Measurements from ENCODE around the gene KLHL1.

KLHL1 gene

DNA sequence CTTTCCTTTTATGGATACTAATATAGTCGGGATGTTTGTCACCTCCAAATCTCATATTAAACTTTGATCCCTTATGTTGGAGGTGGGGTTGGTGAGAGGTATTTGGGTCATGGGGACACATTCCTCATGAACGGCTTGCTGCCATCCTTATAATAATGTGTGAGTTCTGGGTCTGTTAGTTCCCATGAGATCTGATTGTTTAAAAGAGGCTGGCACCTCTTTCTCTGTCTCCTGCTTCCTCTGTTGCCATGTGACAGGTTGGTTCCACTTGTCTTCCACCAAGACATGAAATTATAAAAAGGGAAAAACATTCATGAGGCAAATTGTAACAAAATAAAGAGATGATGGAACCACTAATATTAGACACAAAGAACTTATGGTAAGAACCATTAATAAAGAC lies 108.4 kb downstream of the KLHL1 start:
- no peak for DNase-seq

DNA sequence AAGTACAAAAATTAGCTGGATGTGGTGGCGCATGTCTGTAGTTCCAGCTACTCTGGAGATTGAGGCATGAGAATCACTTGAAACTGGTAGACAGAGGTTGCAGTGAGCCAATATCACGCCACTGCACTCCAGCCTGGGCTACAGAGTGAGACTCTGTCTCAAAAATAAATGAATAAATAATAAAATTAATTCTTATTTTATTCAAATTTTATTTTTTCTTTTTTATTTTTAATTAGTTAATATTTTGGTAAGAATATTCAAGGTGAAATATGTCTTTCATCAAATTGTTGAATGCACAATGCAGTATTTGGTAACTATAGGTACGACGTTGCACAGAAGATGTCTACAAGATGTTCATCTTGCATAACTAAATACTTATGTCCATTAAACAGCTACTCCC lies 111.2 kb downstream of the KLHL1 start:
- DNase-seq: no peak

DNA sequence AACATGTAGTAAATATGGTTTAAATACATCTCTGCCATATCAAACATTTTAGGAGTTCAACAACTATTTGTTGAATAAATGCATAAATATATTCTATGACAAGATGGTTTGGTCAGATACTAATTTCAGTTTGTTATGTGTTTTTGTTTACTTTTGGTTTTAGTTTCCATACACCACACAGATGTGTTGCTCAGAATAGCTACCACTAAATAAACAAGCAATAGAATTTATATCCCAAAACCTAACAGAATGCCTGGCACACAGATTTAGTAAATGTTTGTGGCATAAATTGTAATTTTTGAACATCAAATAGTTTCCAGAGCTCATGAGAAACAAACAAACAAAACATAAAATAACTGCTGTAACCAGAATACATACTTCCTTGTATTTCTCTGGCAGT lies 127.5 kb downstream of the KLHL1 start:
- no peak for DNase-seq

DNA sequence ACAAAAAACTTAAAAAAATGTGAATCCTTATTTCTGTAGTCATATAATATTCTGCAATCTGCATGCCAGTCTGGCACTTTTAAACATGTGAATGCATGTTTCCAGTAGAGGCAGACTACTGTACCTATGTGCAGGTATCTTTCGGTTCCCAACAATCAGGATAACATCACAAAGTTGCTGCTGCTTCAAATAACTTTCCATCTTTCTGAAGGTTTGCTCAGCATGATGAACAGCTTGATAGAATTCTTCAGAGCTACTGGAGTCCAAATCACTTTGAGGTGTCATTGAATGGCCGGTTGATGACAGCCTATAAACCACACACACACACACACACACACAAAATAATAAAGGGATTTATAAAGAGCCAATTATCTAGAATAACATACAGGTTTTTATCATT lies 132.8 kb downstream of the KLHL1 start:
- no peak for DNase-seq

DNA sequence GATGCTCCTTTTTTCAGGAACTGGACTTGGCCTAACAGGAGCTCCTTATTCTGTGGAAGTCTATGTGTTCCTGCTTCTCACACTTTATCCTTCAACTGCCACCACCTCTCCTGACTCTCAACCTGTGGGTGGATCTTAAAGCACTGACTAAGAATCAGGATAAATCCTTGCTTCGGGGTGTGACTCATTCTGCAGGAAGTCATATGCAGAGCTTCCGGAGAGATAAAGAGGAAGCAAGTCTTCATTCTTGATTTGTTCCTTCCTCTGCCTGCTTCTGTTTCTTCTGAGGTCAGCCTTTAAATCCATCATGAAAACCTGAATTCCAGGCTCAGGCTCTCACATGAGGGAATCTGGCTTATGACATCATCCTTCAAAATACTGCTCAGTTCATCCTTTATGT lies 137.7 kb downstream of the KLHL1 start:
- DNase-seq: no peak

DNA sequence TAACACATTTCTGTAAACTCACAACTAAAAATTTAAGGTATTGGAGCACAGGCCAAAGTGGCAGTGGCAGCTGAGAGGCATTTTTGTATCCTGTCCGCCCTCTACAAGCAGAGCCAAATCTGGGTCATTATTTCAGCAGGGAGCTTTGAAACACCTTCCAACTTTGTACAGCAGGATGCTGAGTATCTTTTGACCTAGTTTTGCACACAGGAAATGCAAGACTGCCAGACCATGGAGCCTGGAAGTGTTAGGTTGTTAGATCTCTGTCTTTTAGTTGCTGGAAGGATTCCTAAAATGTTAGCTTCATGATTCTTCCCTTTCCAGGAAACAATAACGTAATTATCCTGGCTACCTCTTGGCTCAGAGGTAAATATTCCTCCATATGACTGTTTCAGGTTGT lies 149.2 kb downstream of the KLHL1 start:
- no peak for DNase-seq

DNA sequence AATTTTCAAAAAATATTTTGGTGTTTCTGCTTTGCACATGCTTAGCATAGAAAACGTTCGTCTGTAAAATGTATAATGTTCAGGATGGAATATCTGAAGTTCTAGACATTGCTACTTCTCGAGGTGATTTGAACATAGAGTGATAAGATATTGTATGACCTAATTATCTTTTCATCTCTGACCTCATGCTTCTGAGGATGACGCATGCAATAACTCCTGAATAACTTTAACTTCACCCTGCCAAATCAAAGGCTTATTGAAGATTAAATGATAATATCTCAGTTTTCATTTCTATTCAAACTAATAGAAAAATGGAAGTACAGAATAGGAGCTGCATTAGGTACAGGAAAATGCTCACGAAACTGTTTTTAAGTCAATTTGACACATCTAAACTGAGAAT lies 151.4 kb downstream of the KLHL1 start:
- no peak for DNase-seq

DNA sequence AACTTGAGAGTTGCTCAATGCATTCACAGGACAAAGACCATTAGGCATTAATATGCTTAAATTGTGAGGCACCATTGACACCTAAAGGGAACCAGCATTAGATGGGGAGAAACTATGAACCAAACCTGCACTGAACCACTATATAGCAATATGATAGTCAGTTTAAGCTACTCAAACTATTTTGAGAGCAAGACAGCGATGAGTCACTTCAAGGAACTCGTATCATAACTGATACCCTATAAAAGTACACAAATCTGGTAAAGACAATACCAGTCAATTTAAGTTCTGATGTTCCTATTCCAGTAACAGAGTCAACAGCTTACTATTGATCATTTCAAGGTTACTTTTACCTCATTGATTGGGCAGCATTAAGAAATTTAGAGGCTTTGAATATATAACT lies 151.9 kb downstream of the KLHL1 start:
- no peak for DNase-seq

DNA sequence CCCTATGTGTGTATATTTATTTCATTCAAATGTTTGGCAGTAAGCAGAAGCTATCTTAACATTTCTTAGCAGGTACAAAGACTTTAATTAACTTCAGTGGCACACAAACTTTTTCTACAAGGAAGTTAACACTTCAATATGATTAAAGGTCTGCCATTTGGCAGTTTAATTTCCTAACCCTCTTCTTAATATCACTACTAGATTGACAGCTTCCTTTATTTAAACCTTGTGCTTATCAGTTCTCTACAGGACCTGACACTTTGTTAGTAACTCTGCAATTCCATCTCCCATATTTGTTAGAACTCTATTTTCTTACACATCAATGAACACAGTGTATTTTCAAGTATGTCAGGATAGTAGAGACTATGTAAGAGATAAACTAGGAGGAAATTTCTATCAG lies 153.0 kb downstream of the KLHL1 start:
- DNase-seq: no peak

DNA sequence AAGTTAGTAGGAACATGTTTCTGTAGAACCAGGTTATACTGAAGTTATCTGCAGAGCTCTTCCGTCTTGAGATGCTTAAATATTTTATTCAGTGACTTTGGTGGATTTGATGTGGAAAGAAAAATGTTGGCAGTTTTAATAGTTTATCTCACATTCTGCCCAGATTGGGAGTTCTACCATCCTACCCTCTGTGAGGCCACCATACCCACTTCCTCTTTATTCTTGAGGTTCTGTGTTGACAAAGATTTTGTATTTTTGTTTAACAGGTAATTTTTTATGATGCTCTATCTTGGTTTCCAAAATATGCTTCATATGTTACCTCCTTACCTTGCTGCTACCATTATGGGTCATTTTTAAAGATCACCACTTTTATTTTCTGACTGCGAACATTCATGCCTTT lies 156.8 kb downstream of the KLHL1 start:
- no peak for DNase-seq

DNA sequence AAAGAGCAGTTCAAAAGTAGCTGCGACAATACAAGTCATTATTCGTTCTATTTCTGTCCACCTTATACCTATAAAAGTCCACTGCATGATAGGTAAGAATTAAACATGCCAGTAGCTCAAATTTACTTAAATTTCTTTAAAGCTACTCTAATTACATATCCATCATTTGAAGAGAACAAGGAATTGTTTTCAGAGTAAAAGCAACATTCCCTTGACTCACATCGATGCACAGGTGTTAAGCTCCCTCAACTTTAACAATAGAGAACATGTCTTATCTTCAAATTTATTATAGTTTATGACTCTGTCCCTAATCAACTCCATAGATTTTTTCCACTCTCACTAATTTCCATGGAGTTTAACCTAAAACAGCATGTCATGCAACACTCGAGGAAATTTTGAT lies 158.1 kb downstream of the KLHL1 start:
- no peak for DNase-seq

DNA sequence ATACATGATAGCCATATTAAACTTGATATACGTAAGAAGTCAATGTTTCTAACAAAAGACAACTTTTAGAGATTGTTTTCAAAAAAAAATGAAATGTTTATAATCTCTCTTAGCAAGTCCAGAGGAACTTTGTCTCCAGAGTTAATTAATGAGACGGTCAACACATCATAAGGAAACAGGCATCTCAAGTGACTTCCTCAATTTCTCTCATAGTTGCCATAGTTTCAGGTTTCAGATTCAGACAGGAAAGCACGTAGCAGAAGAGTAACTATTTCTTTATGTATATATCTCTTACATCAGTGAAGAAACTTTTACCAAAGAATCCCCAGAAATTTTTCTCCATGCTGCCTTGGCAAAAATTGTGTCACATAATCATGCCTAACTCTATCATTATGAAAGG lies 160.2 kb downstream of the KLHL1 start:
- DNase-seq: peak; percentile 7

DNA sequence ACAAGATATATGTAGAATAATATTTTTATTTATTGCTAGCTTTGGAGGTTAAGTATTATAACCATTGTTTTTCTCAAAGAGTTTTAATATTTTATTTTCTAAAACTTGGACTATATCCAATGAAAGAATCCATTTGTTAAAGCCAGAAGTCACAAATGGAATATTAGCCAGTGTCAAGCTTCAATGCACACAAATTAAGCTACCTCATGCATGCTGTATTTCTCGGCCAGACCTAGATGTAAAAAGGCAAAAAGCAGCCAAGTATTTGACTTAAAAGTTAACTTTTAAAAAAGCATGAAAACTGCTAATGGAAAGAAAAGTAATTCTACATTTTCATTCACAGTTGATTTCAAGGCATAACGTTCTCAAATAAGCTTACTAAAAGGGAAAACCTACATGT lies 160.7 kb downstream of the KLHL1 start:
- DNase-seq: no peak

DNA sequence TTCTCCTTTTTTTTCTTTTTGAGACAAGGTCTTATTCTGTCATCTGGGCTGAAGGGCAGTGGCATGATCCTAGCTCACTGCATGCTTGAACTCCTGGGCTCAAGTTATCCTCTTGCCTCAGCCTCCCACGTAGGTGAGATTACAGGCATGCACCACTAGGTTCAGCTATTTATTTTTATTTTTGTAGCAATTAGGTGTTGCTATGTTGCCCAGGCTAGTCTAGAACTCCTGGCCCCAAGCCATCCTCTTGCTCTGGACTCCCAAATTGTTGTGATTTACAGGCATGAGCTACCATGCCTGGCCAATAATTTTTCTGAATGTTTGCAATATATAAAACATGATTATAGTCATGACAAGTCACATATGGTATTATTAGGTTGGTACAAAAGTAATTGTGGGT lies 161.7 kb downstream of the KLHL1 start:
- no peak for DNase-seq

DNA sequence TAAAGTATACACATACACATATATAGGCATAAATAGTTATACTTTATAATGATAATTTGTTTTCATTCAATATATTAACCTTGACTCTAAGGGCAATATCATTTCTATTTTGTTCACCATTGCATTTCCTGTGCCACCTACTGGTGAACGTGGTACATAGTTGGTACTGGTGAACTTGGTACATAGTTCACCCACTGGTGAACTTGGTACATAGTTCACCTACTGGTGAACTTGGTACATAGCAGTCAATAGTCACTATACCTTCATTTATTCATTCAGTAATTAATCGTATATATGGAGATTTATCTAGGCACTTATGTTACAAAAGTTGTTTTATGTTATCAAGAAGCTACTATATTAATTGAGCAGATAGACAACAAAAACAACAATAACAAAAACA lies 173.2 kb downstream of the KLHL1 start:
- DNase-seq: peak; percentile 57

DNA sequence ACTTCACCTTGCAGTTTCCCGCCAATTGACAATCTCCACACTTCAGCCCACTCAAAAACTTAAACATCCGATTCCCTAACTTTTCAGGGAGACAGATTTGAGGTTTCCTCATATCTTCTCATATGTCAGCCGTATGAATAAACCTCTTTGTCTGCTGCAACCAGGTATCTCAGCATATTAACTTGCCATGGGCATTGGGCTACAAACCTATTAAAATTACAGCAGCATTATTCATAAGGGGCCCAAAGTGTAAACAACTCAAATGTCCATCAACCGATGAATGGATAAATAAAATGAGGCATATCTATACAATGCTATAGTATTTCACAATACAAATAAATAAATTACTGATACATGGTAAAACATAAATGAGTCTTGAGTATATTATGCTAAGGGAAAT lies 180.0 kb downstream of the KLHL1 start:
- DNase-seq: no peak

DNA sequence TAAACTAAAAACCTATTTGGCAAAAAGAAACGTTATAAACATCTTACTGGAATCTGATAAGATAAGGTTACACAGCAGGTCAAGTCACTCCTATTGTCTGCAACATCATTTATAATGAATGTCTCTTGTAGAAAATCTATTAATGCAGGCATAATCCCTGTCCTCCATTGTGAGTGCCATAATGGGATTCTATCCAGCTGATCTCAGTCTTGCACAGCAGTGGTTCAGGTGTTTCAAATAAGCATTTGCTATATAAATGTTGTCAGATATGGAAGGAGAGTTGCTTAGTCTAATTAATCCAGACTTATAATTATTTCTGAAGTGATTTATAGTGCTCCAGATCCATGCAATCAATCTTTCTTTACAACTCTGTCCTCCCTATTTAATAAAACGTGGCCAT lies 187.1 kb downstream of the KLHL1 start:
- no peak for DNase-seq

DNA sequence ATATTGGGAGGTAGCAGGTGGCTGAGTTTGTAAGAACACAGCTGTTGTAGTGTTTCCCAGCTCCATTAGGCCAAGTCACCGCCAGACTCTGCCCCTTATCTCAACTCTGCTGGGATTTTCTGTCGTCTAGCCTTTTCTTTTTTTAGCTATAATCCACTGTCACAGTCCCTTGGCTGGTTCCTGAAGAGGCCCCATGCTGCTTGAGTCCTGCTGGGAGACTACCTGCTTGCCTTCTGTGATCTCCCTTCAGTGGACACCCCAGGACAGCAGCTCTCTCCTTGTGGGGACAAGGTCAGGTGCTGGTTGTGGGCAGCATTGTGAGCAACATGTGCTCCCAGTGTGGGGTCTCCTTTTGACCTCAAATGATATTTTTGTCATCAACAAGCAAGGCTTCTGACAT lies 195.6 kb downstream of the KLHL1 start:
- DNase-seq: no peak

DNA sequence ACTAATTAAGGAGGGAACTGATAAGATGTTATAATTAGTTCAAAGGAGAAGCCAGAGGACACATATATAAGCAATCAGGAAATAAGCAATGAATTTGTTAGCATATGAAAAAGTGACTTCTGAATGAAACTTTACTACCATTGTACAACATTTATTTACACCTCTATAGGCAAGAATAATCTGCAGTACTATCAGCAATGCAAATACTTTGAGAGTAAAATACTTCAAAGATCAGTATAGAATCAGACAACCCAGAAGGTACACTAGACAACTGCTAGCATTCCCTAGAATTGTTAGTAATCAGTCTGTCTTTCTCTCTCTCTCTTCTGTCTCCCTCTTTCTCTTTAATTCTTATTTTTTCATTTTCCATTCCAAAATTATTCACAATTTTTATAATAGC lies 197.5 kb downstream of the KLHL1 start:
- no peak for DNase-seq

DNA sequence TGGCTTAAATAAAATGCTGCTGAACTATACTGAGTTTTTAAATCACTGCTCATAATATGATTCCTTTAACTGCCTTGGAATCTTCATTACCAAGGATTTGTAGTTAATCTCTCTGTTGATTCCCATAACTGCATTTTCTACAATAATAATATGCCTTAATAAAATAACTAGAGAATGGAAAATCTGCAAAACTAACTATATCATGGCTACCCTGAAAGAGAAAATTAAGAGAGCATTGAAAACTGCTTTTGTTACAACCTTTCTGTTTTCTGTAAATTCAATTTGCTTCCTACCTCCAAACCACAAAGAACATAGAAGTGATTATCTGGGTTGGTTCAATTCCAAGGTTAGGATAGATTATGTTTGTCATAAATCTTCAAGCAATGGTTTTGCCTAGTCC lies 203.5 kb downstream of the KLHL1 start:
- DNase-seq: no peak

DNA sequence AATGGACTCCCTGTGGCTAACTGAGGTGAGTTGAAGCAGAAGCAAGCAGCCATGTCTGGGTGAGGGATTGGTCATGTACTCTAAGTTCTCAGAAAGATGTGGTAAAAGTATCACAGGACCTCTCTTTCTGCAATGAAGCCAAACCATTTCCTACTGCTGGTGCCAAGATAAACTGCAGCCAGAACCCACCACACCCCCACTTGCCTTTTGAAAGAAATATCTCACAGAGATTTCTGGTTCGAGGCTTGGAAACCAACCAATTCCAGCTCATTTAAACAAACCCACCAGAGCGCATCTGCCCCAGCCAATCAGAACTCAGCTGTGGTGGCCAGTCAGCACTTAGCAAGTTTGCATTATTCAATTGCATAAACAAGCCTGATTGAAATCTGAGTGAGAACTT lies 205.2 kb downstream of the KLHL1 start:
- DNase-seq: no peak

DNA sequence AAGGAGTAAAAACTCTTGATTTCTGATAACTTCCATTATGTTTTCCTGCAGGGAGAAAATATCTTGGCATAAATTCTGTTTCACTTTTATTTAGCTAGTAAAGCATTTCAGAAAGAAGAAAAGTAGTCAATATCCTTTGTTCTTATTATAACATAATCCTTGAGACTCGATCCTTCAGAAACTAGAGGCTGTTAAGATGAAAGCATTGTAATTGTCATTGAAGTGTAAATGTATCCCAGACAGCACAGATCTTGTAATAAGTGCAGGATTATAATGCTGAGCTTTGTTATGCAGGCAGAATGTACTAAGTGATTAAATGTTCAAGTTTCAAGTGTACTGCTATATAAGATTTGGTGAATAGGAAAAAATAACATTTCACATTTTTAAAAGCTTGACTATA lies 225.8 kb downstream of the KLHL1 start:
- no peak for DNase-seq

DNA sequence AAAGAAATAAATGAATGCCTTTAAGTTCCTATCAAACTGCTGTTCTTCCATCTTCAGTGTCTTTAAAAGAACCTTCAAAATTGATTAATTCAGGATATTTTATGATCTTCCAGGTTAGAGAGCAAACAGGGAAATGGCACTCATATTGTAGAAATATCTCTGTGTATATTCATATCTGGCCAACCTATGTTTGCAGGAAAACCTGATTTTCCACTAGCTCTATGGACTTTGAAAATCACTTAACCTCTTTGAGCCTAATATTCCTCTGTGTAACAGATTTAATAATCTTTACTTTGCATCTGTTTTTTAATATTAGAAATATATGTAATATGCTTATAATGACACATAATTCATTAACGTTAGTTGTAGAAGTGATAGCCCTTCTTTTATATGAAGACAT lies 228.3 kb downstream of the KLHL1 start:
- DNase-seq: no peak

DNA sequence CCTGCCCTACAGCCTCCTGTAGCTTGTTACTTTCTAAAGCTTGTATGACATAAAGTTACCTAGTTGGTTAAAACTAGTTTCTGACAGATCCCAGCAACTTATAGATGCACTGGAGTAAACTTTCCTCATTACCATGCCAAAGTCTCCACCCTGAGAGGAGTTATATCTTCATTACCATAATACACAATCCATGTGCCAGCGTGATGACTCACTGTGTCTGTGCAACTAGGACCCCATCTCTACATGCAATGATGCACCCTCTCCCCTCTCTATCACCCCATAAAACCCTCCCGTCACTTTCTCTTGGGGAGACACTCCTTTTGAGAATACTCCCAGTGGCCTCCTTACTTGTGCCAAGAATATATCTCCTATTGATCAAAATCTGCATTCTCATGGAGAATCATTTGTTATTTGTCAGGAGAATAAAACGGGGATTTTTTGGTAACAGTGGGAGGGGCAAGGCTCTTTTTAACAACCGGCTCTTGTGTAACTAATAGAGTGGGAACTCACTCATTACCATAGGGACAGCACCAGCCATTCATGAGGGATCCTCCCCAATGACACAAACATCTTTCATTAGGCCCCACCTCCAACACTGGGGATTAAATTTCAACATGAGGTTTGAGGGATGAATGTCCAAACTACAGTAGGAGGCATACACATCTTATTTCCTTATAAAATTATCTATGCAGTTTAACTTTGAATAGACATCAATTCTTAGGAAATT lies 235.8 kb downstream of the KLHL1 start:
- no peak for DNase-seq

DNA sequence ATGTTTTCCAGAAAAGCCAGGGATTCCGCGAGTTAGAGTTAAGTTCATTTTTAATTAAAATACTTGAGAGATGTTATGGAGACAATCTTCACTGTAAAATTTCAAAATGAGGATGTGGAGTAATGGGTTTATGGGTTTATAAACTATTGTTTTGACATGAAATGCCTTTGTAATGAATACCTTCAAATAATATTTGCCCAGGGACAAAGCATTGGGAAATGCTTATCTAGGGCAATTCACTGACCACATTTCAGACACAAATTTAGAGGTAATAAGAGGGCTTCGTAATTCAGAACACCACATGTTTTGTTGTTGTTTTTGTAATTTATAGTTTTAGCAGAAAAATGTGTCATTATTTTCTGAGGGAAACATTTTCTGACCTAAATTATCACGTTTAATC lies 241.7 kb downstream of the KLHL1 start:
- no peak for DNase-seq
